ENCODE measurements around the gene HSP90AB1.

DNA sequence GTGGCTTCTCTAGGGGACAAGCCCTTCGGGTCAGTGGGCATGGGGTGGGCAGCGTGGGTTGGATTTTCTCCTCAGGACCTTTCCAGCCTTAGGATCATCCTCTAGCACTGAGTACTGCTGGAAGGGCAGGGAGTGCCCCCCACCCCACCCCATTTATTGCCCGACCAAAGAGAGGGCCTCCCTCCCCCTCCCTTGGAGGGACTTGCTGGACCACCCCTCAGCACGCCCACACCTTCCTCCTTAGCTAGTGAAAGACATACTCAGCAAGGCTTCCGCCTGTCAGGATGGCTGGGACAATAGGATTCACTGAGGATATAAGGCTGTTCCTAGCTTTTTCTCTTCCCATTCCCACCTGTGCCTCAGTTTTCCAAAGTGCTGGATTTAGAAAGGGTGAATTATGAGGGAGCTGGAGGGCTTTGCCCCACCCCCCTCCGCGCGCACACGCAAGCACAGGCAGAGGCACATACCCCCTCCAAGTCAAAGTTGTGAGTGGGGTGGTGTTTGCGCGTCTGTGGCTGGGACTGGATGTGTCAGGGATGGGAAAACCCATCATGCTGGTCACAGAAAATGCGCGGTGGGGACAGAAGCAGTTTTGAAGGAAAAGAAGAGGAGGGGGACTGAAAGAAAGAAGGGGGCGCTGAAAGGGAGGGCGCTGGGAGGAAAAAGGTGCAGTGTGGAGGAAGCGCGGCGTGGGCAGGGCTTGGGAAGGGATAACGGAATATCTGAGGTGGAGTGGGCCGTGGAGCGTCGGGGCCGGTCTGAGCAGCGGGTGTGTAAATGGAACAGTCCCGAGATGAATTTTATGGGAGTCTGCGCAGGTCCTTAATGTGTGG is 24.2 kb upstream of the HSP90AB1 start:
- TF ChIP-seq, protein P1, sequence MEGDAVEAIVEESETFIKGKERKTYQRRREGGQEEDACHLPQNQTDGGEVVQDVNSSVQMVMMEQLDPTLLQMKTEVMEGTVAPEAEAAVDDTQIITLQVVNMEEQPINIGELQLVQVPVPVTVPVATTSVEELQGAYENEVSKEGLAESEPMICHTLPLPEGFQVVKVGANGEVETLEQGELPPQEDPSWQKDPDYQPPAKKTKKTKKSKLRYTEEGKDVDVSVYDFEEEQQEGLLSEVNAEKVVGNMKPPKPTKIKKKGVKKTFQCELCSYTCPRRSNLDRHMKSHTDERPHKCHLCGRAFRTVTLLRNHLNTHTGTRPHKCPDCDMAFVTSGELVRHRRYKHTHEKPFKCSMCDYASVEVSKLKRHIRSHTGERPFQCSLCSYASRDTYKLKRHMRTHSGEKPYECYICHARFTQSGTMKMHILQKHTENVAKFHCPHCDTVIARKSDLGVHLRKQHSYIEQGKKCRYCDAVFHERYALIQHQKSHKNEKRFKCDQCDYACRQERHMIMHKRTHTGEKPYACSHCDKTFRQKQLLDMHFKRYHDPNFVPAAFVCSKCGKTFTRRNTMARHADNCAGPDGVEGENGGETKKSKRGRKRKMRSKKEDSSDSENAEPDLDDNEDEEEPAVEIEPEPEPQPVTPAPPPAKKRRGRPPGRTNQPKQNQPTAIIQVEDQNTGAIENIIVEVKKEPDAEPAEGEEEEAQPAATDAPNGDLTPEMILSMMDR (IDR thresholded peaks at IDR 0.05; ENCODE audit: insufficient read depth, low read depth, low read length), result no peak
- no peak for TF ChIP-seq EZH2 (IDR thresholded peaks at IDR 0.05; ENCODE audit: insufficient read depth, low read length)

Measured in astrocyte (in vitro differentiated cells and primary cell).